ENCODE results near the gene CSMD2.

DNA sequence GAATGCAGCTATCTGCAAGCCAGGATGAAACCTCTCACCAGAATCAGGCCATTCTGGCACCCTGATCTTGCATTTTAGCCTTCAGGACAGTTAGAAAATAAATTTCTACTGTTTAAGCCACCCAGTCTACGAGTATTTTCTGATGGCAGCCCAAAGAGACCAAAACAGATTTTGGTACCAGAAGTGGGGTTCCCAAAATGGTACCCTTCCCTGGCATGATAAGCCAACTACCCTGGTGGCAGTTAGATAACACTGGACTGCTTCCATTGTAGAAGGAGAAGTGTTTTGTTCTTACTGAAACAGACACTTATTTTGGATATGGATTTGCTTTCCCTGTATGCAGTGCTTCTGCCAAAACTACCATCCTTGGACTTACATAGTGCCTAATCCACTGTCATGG is 115.0 kb downstream of the CSMD2 start:
- TF ChIP-seq, protein P1, sequence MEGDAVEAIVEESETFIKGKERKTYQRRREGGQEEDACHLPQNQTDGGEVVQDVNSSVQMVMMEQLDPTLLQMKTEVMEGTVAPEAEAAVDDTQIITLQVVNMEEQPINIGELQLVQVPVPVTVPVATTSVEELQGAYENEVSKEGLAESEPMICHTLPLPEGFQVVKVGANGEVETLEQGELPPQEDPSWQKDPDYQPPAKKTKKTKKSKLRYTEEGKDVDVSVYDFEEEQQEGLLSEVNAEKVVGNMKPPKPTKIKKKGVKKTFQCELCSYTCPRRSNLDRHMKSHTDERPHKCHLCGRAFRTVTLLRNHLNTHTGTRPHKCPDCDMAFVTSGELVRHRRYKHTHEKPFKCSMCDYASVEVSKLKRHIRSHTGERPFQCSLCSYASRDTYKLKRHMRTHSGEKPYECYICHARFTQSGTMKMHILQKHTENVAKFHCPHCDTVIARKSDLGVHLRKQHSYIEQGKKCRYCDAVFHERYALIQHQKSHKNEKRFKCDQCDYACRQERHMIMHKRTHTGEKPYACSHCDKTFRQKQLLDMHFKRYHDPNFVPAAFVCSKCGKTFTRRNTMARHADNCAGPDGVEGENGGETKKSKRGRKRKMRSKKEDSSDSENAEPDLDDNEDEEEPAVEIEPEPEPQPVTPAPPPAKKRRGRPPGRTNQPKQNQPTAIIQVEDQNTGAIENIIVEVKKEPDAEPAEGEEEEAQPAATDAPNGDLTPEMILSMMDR (IDR thresholded peaks at IDR 0.05; ENCODE audit: low read length), result no peak
- no peak for TF ChIP-seq EZH2 (optimal IDR thresholded peaks at IDR 0.05; ENCODE audit: low read depth, low read length)

Data from MM.1S (cell line).